Left ventricle myocardium superior (tissue), 1 donor: Measurements from ENCODE around the gene CBLN3. TPM values are rescaled to one million over a fixed set of nuclear protein-coding genes. Genes with fewer than 3 reads are reported as not detected.
A peak's percentile ranks its signal among the peaks of the same experiment; 100 is the strongest.

Experiments
- ATAC-seq: fragments of 200-7000 bp; cut with Tn5 transposase; one replicate; pipeline ENCODE4 v1.9.1; 2020; ENCODE audit warnings: mild to moderate bottlenecking, moderate library complexity
- DNase-seq: peaks from one replicate; pipeline ENCODE4 v3.0.0-alpha.2; 2020
- intact Hi-C: fragments of 100-400 bp; cut with micrococcal nuclease; formaldehyde crosslinking; loops from one replicate; pipeline ENCODE4 v1.11.0; 2022
- total RNA-seq: library from RNA; stranded (reverse); fragmentation: NEBNext Ultra II Directional; extraction: Animal tissue kit (Norgen Biotek cat#: 25700); gene quantifications from one replicate; pipeline ENCODE4 v1.2.1, GENCODE V29; 2021
- donor health status: DM: no; HTN: yes; CAD: no; lungs with severe emphysema.

Gene CBLN3
- total RNA-seq, 1 donor from 2014 or later, result 2.3 TPM

GRCh38 chr14:24440606-24441399, 11.3 kb upstream of the CBLN3 start:
- intact Hi-C loops, result no loop called here
- DNase-seq (no peak), ATAC-seq (no peak)

DNA sequence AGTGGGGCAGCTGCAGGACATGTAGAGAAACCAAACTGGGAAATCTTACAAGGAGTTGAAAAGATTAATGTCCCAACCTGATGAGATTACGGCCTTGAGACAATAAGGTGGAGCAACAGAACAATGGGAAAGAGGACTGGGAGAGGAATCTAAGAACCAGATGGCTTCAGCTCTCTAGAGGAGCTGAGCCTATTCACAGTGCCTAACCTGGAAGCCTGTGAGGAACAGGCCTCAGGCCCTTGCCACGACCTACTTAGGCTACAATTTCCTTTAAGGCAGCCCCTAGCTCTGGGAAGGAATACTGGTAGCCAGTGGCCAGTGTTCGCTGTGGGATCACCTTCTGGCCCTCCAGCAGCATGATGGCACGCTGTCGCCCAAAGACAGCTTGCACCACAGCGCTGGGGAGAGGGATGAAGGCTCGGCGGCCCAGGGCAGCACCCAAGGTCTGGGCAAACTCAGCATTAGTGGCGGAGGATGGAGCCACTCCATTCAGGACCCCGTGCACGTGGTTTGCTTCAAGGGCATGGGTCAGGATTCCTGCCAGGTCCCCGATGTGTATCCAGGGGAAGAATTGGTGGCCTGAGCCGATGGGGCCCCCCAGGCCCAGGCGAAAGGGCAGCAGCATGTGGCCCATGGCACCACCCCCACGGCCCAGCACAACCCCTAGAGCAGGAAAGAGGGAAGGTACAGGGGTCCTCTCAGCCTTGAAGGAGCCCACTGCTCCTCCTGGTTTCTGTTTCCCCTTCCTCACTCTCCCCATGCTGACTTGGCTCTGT, 10.6 kb upstream of the CBLN3 start:
- DNase-seq, result peak; percentile 42
- intact Hi-C loops, result no loop called here

DNA sequence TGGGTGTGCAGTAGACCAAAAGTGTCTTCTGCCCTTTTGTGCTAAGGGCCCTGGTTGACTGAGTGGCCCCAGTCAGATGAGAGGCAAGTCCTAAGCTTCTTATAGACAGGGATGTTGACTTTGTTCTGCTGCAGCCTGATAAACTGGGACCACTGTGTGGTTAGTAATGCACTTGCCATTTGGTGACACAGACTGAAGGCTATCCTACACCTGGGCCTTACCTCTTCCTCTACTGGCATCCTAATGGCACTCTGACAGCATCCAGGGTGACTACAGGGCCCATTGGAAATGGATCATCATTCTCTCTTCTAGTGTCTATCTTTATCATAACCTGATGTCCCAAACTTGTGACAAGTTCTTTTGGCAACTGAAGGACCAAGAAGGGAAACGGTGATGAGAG, 9.8 kb upstream of the CBLN3 start:
- DNase-seq, result no peak
- intact Hi-C loops, result no loop called here
- ATAC-seq, result no peak

More for the DNA sequence above, 10.6 kb upstream of the CBLN3 start:
- no peak for ATAC-seq

DNA sequence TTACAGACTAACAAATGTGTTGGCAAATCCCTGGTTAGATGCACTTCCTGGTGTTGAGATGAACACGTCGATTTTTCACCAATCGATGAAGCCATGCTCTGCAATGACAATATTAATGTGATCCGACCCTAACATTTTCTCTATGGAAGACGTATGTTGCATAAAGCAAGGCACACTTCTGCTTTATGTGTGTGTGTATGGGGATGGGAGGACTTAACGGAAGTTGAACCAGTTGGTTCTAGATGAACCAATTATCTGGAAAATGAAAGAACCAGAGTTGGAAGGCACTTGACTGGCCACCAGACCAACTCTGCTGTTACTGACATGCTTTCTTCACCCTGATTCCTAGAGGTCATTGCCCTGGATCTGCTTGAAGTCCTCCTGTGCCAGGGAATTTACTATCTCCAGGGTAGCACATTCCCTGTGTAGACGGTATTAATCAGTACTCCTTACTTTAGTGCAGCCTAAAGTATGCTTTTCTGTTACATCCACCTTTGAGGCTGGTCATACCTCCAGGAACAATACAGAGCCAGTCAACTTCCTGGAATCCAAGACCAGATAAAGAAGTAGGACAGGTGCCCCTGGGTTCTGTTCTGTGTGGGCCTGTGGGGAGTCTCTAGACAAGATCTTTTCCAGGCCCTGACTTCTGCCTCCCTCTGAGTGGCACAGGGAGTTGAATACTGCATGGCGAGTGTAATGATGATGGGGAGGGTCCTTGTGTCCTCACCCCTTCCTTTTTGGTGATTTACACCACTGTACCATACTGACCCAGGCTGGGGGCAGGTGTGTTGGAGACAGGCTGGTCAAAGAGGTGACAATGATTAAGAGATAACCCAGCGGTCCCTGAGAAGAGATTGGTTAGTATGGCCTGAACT, 9.0 kb upstream of the CBLN3 start:
- no peak for DNase-seq
- ATAC-seq, result no peak
- intact Hi-C loops, result no loop called here

DNA sequence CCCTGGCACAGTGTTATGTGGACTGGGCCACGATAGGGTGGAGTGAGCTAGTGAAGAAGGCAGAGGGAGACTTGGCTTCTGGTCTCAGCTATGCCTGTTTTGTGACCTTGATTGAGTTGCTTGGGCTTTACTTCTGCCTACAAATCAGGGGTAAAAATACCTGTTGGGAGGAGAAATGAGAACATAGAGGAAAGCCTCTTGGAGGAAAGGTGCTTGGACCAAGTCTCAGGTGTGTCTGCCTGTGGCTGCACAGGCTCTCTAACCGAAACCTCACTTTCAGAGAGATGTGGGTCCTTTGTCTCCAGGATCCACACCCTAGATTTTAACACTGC, 8.2 kb upstream of the CBLN3 start:
- intact Hi-C loops, result loop anchor here (2.0 kb wide), 1 partner anchor 105 kb away; no protein-coding TSS in a partner anchor

GRCh38 chr14:24437020-24437735, 7.7 kb upstream of the CBLN3 start:
- intact Hi-C loops, result loop anchor here (2.0 kb wide), 1 partner anchor 104 kb away; no protein-coding TSS in a partner anchor
- DNase-seq (no peak), ATAC-seq (peak; percentile 0)

More for the DNA sequence above, 8.2 kb upstream of the CBLN3 start:
- DNase-seq (no peak), ATAC-seq (no peak)

DNA sequence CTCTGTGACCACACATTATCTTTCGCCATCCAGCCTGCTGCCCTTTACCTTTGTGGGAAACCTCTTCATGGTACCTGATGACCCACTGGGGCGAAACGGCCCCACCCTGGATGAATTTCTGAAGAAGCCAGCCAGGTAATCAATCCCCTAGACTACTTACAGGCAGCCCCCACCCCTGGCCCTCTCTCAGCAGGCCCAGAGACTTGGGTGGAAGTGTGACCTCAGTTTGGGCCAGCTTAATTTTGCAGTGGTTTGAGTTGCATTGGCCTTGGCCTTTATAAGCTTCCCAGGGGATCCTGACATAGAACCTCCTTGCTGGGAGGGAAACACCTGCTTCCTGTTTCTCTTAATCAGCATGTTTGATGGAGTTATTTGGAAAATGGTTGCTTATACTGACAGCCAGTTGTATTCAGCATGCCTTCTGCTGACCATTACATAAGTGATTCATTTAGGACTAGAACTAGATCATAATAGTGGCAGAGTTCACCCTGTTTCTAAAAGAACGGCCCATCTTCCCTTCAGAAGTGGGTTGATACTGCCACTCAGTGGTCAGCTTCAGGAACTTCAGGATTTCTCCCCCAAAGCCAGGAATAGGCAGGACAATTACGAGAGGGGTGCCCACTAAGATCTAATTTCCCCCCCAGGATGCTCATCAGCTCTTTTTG, 7.0 kb upstream of the CBLN3 start:
- intact Hi-C loops, result loop anchor here (2.0 kb wide), 1 partner anchor 104 kb away; no protein-coding TSS in a partner anchor
- DNase-seq, result no peak
- ATAC-seq, result peak; percentile 36

GRCh38 chr14:24435998-24436354, 6.5 kb upstream of the CBLN3 start:
- intact Hi-C loops, result loop anchor here (2.0 kb wide), 1 partner anchor 103 kb away; no protein-coding TSS in a partner anchor
- ATAC-seq (no peak), DNase-seq (no peak)

- DNase-seq, result no peak
- no peak for ATAC-seq
- intact Hi-C loops, result no loop called here
These were observed 5.8 kb upstream of the CBLN3 start for GRCh38 chr14:24435192-24435810.

GRCh38 chr14:24434676-24435075, 5.2 kb upstream of the CBLN3 start:
- intact Hi-C loops, result no loop called here
- no peak for DNase-seq
- no peak for ATAC-seq

GRCh38 chr14:24434036-24434435, 4.6 kb upstream of the CBLN3 start:
- intact Hi-C loops, result no loop called here
- ATAC-seq (no peak), DNase-seq (no peak)

DNA sequence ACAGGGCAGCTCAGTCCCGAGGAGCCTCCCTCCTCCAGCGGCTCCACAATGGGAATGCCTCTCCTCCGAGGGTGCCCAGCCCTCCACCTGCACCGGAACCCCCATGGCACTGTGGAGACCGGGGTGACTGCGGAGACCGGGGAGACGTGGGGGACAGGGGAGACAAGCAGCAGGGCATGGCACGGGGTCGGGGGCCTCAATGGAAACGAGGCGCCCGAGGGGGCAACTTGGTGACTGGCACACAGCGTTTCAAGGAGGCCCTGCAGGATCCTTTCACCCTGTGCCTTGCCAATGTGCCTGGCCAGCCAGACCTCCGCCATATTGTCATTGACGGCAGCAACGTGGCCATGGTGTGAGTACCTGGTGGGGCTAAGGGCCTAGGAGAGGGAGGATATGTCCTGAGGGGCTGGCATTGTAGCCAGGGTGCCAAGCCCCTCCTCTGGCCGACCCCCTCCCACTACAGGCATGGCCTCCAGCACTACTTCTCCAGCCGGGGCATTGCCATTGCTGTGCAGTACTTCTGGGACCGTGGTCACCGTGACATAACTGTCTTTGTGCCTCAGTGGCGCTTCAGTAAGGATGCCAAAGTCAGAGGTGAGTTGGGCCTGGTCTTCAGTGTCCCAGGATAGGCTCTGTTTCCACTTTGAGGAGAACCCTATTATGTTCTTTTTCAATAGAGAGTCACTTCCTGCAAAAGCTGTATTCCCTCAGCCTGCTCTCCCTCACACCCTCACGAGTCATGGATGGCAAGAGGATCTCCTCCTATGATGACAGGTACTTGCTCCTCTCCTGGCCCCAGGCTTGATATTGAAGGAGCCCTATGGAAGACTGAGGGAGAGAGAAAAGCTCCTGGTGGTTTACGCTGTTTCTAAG, 3.0 kb upstream of the CBLN3 start:
- no peak for DNase-seq
- ATAC-seq, result no peak
- intact Hi-C loops, result no loop called here

GRCh38 chr14:24431569-24432258, 2.2 kb upstream of the CBLN3 start:
- DNase-seq (peak; percentile 90), ATAC-seq (peak; percentile 67)
- intact Hi-C loops, result no loop called here

GRCh38 chr14:24430682-24431568, 1.5 kb upstream of the CBLN3 start:
- peak; percentile 52 for DNase-seq
- intact Hi-C loops, result no loop called here
- ATAC-seq, result peak; percentile 30

DNA sequence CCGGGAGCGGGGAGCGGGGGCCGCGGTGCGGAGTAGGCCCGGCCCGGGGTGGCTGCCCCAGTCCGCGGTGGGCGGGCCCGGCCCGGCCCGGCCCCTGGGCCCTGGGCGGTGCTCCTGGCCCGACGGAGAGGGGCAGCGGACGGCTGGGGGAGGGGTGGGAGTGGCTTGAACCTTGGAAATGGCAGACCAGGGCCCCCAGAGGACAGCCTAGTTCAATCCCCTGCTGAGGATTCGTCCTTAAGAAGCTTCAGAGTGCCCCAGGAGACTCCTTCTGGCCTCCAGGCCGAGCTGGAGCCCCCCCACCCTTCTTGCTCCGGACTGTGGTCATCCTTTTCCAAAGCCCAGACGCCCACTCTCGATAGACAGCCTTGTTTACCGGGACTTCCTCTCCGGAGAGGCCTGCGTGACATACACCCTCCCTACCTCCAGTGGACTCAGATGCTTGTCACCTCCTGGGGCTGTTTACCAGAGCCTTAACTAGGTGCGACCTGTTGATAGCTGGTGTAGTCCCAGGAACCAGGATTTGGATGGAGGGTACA, 744 bp upstream of the CBLN3 start:
- ATAC-seq (peak; percentile 86), DNase-seq (peak; percentile 91)
- intact Hi-C loops, result no loop called here
